HepG2 (cell line): ENCODE data around the gene RNU6-1. TPM values are rescaled to one million over a fixed set of nuclear protein-coding genes. Genes with fewer than 3 reads are reported as not detected.

Source experiments
- BCLAF1 ChIP-seq: fragments of 450-650 bp; IDR thresholded peaks from 2 replicates; pipeline ENCODE4 v1.6.1; 2017; ENCODE audit warnings: mild to moderate bottlenecking
- CBX5 ChIP-seq: sonication (generic); formaldehyde crosslinking; IDR thresholded peaks from 2 replicates; pipeline ENCODE4 v1.4.0; 2020; ENCODE audit warnings: missing genetic modification reagents, borderline replicate concordance
- DMAP1 ChIP-seq: IDR thresholded peaks from 2 replicates; pipeline ENCODE4 v1.6.1; 2016
- FOXP1 ChIP-seq, 2 experiments: fragments of 450-650 bp in 1 of 2; IDR thresholded peaks; 2 replicates each; pipeline ENCODE4 v1.6.1; 2017 to 2018; ENCODE audit warnings: antibody characterized with exemption in 1 of 2
- GFI1 ChIP-seq: sonication (generic); formaldehyde crosslinking; IDR thresholded peaks from 2 replicates; pipeline ENCODE4 v1.5.0; 2020; ENCODE audit warnings: missing genetic modification reagents, mild to moderate bottlenecking, borderline replicate concordance
- HNF1A ChIP-seq, 2 experiments: sonication (generic) in 1 of 2; formaldehyde crosslinking in 1 of 2; IDR thresholded peaks; 2 replicates each; pipeline versions ENCODE4 v1.4.0 to v1.6.1; 2016 to 2020; ENCODE audit warnings: borderline replicate concordance in 1 of 2, low read depth in 1 of 2, mild to moderate bottlenecking in 1 of 2, missing genetic modification reagents in 1 of 2
- HNF4A ChIP-seq: sonication (generic); formaldehyde crosslinking; IDR thresholded peaks from 2 replicates; pipeline ENCODE4 v1.4.0; 2020; ENCODE audit warnings: missing genetic modification reagents
- HNRNPH1 ChIP-seq: fragments of 200-400 bp; formaldehyde crosslinking; optimal IDR thresholded peaks from 2 replicates; pipeline ENCODE3; 2017; ENCODE audit warnings: mild to moderate bottlenecking, low read depth, low read length
- ISL2 ChIP-seq: sonication (generic); formaldehyde crosslinking; IDR thresholded peaks from 2 replicates; pipeline ENCODE4 v1.5.0; 2020; ENCODE audit warnings: missing genetic modification reagents
- MED8 ChIP-seq: sonication (generic); formaldehyde crosslinking; IDR thresholded peaks from 2 replicates; pipeline ENCODE4 v1.8.1; 2023; ENCODE audit warnings: mild to moderate bottlenecking, missing genetic modification reagents; ENCODE audit not compliant: insufficient replicate concordance
- PHF8 ChIP-seq: sonication (generic); formaldehyde crosslinking; IDR thresholded peaks from 2 replicates; pipeline ENCODE4 v1.5.0; 2020; ENCODE audit warnings: missing genetic modification reagents
- PLSCR1 ChIP-seq: sonication (generic); formaldehyde crosslinking; IDR thresholded peaks from 2 replicates; pipeline ENCODE4 v1.5.0; 2020; ENCODE audit warnings: missing genetic modification reagents, mild to moderate bottlenecking, borderline replicate concordance
- RXRA ChIP-seq: sonication (generic); formaldehyde crosslinking; IDR thresholded peaks from 2 replicates; pipeline ENCODE4 v1.5.1; 2020; ENCODE audit warnings: missing genetic modification reagents
- ZEB1 ChIP-seq: IDR thresholded peaks from 2 replicates; pipeline ENCODE4 v1.6.1; 2012; ENCODE audit warnings: mild to moderate bottlenecking, low read depth, inconsistent platforms; ENCODE audit not compliant: insufficient replicate concordance
- ZNF264 ChIP-seq: sonication (generic); formaldehyde crosslinking; IDR thresholded peaks from 2 replicates; pipeline ENCODE4 v1.4.0; 2020; ENCODE audit warnings: missing genetic modification reagents
- ZNF460 ChIP-seq: sonication (generic); formaldehyde crosslinking; IDR thresholded peaks from 2 replicates; pipeline ENCODE4 v1.5.1; 2020; ENCODE audit warnings: missing genetic modification reagents, mild to moderate bottlenecking, borderline replicate concordance
- ZNF564 ChIP-seq: sonication (generic); formaldehyde crosslinking; IDR thresholded peaks from 2 replicates; pipeline ENCODE4 v1.8.1; 2023; ENCODE audit warnings: mild to moderate bottlenecking, missing genetic modification reagents
- ZNF770 ChIP-seq: sonication (generic); formaldehyde crosslinking; IDR thresholded peaks from 2 replicates; pipeline ENCODE4 v1.5.0; 2020; ENCODE audit warnings: mild to moderate bottlenecking, missing genetic modification reagents
- ZNF883 ChIP-seq: sonication (generic); formaldehyde crosslinking; IDR thresholded peaks from 2 replicates; pipeline ENCODE4 v1.5.1; 2020; ENCODE audit warnings: mild to moderate bottlenecking, missing genetic modification reagents; ENCODE audit errors: not compliant biosample characterization
- polyA plus RNA-seq, 8 experiments: library from polyadenylated mRNA; depleted of rRNA in 3 of 8; stranded (reverse) in 7 of 8; unstranded in 1 of 8; fragments of >200 nt; fragmentation: Illumina TruSeq in 4 of 8; extraction: Trizol in 4 of 8; gene quantifications; 2 replicates each; pipeline versions ENCODE4 v1.2.1 to v1.2.3, GENCODE V29; 2011 to 2016; ENCODE audit warnings: low read depth in 4 of 8, missing spikeins in 1 of 8, mixed read lengths in 1 of 8; ENCODE audit not compliant: insufficient read depth in 1 of 8
- total RNA-seq, 5 experiments: library from RNA; depleted of rRNA; stranded (reverse); fragments of >200 nt; fragmentation: Illumina TruSeq; extraction: Trizol; gene quantifications; 2 replicates each; pipeline ENCODE4 v1.2.3, GENCODE V29; 2016; ENCODE audit warnings: low read depth in 1 of 5

The RNU6-1 gene
- total and polyA plus RNA-seq, 2 of the 13 experiments (the other 11 are each of a cell fraction or from before 2014, with no cell fraction given): under 0.01 TPM; not detected in 1

GRCh38 chr15:67884514-67885174, 44.8 kb upstream of the RNU6-1 start (continued):
- TF ChIP-seq HNF1A (IDR thresholded peaks at IDR 0.05; ENCODE audit: low read depth) (peak; percentile 54; the same call in 1 of the 2 replicates), HNF1A (CRISPR knock-in tag; IDR thresholded peaks at IDR 0.05; ENCODE audit: borderline replicate concordance) (peak; percentile 85; the same call in 1 of the 2 replicates), DMAP1 (CRISPR knock-in tag) (peak; percentile 74), BCLAF1 (no peak), ZNF770 (CRISPR knock-in tag) (peak; percentile 74; the same call in 1 of the 2 replicates), CBX5 (peak; percentile 92), HNF4A (CRISPR knock-in tag) (peak; percentile 90), ZNF883 (CRISPR knock-in tag) (peak; percentile 89), ISL2 (CRISPR knock-in tag) (peak; percentile 79; the same call in 1 of the 2 replicates), ZNF460 (CRISPR knock-in tag) (0 out of 2 replicates have a peak, but pooled peaks have one; percentile 47), GFI1 (CRISPR knock-in tag) (peak; percentile 82; the same call in 1 of the 2 replicates), RXRA (CRISPR knock-in tag) (peak; percentile 85), ZNF564 (CRISPR knock-in tag) (peak; percentile 87), PLSCR1 (CRISPR knock-in tag) (no peak), ZNF264 (CRISPR knock-in tag) (no peak), FOXP1 (IDR thresholded peaks at IDR 0.05) (no peak), FOXP1 (CRISPR knock-in tag; IDR thresholded peaks at IDR 0.05) (peak; percentile 33), ZEB1 (peak; percentile 47), MED8 (CRISPR knock-in tag) (peak; percentile 40), PHF8 (CRISPR knock-in tag) (peak; percentile 50; the same call in 1 of the 2 replicates), HNRNPH1 (no peak)
